T-helper 17 cell (primary cell): ENCODE data around the gene MUS81. TPM values are rescaled to one million over a fixed set of nuclear protein-coding genes. Genes with fewer than 3 reads are reported as not detected.
"Not testable (repeated sequence)": the region's sequence is repeated elsewhere in the genome, so short reads cannot be mapped to it uniquely, and the experiment has no call there.

ENCODE experiments used
- ATAC-seq: fragments of 150-1000 bp; cut with Tn5 transposase; 2 replicates; pipeline ENCODE4 v1.10.0; 2021; ENCODE audit warnings: mild to moderate bottlenecking, moderate library complexity
- DNase-seq, 3 donors: peaks; one replicate each; pipeline versions ENCODE4 v3.0.0 to v3.0.0-alpha.2; 2020 to 2021
- H3K9me3 ChIP-seq: one replicate; pipeline ENCODE4 v1.7.0; 2013; ENCODE audit warnings: low read length, mild to moderate bottlenecking; ENCODE audit not compliant: control insufficient read depth, poor library complexity, severe bottlenecking
- H3K27ac Mint-ChIP-seq: one replicate; pipeline ENCODE4 v1.8.0; 2022; ENCODE audit warnings: mild to moderate bottlenecking, moderate library complexity, mixed read lengths
- H3K27me3 Mint-ChIP-seq: one replicate; pipeline ENCODE4 v1.8.0; 2022; ENCODE audit warnings: mixed read lengths
- H3K36me3 Mint-ChIP-seq: one replicate; pipeline ENCODE4 v1.8.0; 2022; ENCODE audit warnings: low read depth, mixed read lengths
- H3K4me1 Mint-ChIP-seq: one replicate; pipeline ENCODE4 v1.8.0; 2022; ENCODE audit warnings: mild to moderate bottlenecking, mixed read lengths
- H3K4me3 Mint-ChIP-seq: one replicate; pipeline ENCODE4 v1.8.0; 2022; ENCODE audit warnings: mild to moderate bottlenecking, moderate library complexity, mixed read lengths
- total RNA-seq, 4 donors: library from RNA in 2 of 4; stranded (reverse) in 2 of 4; gene quantifications; one replicate each; pipeline ENCODE4 v1.2.3 and lab custom pipeline; 2022 to 2026

Gene MUS81
- total RNA-seq, 2 donors from 2014 or later: 44.9 to 55.0 TPM

DNA sequence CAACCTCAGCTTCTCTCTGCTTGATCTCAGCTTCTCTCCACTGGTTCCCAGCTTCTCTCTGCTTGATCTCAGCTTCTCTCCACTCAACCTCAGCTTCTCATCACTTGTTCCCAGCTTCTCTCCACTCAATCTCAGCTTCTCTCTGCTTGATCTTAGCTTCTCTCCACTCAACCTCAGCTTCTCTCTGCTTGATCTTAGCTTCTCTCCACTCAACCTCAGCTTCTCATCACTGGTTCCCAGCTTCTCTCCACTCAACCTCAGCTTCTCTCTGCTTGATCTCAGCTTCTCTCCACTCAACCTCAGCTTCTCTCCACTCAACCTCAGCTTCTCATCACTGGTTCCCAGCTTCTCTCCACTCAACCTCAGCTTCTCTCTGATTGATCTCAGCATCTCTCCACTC, 28.0 kb upstream of the MUS81 start:
- H3K4me3 Mint-ChIP-seq: peak overlapping the region; percentile 3
- H3K36me3 Mint-ChIP-seq, H3K9me3 ChIP-seq, ATAC-seq, DNase-seq, H3K27me3 Mint-ChIP-seq, H3K27ac Mint-ChIP-seq: not testable (repeated sequence)
- H3K4me1 Mint-ChIP-seq: peaks cover 11% of the 10 kb centered on the region

DNA sequence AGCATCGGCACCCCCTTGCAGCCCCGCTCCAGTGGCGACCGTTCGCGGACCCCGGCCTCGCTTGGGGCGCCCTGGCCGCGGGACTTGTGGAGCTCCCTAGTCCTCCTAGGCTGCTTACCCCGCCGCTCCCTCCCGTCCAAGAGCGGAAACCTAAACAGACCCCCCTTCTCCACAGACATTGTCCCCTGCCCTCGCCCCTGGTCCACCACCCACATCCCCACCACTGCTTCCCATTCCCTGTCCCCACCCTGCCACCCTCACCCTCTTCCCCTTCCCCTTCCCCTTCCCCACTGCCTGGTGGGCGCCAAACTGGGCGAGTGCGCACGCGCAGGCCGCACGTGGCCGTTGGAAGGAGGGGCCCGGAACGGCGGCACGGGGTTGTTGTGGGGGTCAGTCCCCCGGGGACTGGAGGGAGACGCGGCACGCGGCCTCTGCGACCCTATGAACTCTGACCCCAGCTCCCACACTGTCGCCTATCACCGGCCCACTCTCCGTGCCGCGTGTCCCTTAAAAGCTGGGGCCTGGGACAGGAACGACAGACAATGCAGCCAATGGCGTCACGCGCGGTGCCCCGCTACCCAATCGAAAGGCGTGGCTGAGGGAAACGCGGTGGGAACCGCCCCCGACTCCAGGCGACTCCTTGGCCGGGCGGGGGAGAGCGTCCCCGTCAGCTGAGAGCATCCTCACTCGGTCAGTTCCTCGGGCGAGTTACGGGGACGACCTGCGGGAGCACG, 26.8 kb upstream of the MUS81 start, which contains the start of gene SNX32:
Gene SNX32 (plus strand): TSS at position 667 of the 734 bp plus-strand sequence. CDS start 103 bp downstream, outside the sequence.
- H3K36me3 Mint-ChIP-seq: peaks cover 2% of the 10 kb centered on the region
- peaks cover 4% of the 10 kb centered on the region for H3K27me3 Mint-ChIP-seq
- H3K4me1 Mint-ChIP-seq: peaks cover 11% of the 10 kb centered on the region
- no peak within 1 kb of the TSS for H3K27ac Mint-ChIP-seq
- DNase-seq: peak; percentile 85 to 91 (median 86)
- no peaks in the 10 kb centered on the region for H3K9me3 ChIP-seq
- H3K4me3 Mint-ChIP-seq: no peak within 1 kb of the TSS
- ATAC-seq: peak; percentile 100

DNA sequence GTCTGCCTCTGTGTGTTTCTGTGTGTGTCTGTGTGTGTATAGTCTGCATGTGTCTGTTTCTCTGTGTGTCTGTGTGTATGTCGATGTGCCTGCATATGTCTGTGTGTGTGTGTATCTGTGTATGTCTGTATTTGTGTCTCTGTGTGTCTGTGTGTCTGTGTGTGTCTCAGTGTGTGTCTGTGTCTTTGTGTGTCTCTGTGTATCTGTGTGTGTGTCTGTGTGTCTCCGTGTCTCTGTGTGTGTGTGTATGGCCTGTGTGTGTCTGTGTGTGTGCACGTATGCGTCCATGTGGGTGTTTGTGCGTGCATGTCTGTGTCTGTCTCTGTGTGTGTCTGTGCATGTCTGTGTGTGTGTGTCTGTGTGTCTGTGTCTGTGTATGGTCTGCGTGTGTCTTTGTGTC, 26.0 kb upstream of the MUS81 start:
- peaks cover 2% of the 10 kb centered on the region for H3K36me3 Mint-ChIP-seq
- peaks cover 4% of the 10 kb centered on the region for H3K27me3 Mint-ChIP-seq
- ATAC-seq: no peak
- no peaks in the 10 kb centered on the region for H3K9me3 ChIP-seq
- peaks cover 11% of the 10 kb centered on the region for H3K4me1 Mint-ChIP-seq
- H3K4me3 Mint-ChIP-seq: no peak overlapping the region
- DNase-seq: no peak
- no peak overlapping the region for H3K27ac Mint-ChIP-seq

DNA sequence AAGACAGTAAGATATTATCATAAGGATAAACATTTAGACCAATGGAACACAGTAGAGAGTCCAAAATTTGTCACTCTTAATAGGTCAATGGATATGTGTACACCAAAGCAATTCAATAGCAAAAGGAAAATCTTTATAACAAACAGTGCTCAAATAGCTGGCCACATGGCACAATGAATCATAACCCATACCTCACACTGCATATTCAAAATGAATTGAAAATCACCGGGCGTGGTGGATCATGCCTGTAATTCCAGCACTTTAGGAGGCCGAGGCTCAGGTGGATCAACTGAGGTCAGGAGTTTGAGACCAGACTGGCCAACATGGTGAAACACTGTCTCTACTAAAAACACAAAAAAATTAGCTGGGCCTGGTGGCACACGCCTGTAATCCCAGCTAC, 18.1 kb upstream of the MUS81 start:
- no peak for ATAC-seq

DNA sequence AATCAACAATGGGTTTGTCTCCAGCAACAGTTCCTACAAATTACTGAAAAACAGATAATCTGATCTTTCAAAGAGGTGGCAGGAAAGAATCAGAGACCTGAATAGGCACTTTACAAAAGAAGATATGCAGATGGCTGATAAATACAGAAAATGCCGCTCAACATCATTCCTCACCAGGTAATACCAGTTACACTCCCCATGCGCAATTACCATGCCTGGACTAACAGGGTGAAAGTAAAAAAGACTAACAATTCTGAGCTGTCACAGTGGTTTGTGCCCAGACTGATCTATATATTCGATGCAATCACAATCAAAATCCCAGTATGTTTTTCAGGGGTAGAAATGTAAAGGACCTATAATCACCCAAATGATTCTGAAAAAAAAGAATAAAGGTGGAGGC, 16.4 kb upstream of the MUS81 start:
- ATAC-seq (no peak), DNase-seq (no peak)
- no peak overlapping the region for H3K27ac Mint-ChIP-seq
- H3K9me3 ChIP-seq: no peaks in the 10 kb centered on the region
- H3K4me3 Mint-ChIP-seq: no peak overlapping the region
- no peaks in the 10 kb centered on the region for H3K27me3 Mint-ChIP-seq
- H3K36me3 Mint-ChIP-seq: no peaks in the 10 kb centered on the region
- peaks cover 3% of the 10 kb centered on the region for H3K4me1 Mint-ChIP-seq

More for the DNA sequence above, 18.1 kb upstream of the MUS81 start:
- Mint-ChIP-seq H3K4me3 (no peak overlapping the region), H3K27me3 (no peaks in the 10 kb centered on the region), H3K36me3 (no peaks in the 10 kb centered on the region), H3K4me1 (no peaks in the 10 kb centered on the region), H3K27ac (no peak overlapping the region)
- no peak for DNase-seq
- H3K9me3 ChIP-seq: no peaks in the 10 kb centered on the region

DNA sequence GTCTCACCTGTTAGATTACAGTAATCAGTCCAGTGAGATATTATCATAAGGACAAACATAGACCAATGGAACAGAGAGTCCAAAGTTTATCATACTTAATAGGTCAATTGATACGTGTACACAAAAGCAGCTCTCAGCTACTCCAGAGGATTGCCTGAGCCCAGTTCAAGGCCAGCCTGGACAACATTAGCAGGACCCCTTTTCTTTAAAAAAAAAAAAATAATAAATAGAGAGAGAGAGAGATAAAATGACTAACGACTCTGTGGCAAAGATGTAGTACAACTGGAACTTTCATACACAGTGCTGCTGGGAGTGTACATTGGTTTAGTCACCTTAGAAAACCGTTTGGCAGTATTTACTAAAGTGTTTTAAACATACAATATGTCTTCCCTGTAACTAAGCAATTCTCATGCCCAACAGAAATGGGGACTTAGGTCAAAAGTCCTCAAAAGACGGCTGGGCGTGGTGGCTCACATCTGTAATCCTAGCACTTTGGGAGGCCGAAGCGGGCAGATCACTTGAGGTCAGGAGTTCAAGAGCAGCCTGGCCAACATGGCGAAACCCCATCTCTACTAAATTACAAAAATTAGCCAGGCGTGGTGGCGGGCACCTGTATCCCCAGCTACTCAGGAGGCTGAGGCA, 15.9 kb upstream of the MUS81 start:
- no peak for ATAC-seq
- DNase-seq: no peak
- Mint-ChIP-seq H3K4me1 (peaks cover 3% of the 10 kb centered on the region), H3K27me3 (no peaks in the 10 kb centered on the region), H3K27ac (no peak overlapping the region), H3K4me3 (no peak overlapping the region), H3K36me3 (no peaks in the 10 kb centered on the region)
- no peaks in the 10 kb centered on the region for H3K9me3 ChIP-seq

DNA sequence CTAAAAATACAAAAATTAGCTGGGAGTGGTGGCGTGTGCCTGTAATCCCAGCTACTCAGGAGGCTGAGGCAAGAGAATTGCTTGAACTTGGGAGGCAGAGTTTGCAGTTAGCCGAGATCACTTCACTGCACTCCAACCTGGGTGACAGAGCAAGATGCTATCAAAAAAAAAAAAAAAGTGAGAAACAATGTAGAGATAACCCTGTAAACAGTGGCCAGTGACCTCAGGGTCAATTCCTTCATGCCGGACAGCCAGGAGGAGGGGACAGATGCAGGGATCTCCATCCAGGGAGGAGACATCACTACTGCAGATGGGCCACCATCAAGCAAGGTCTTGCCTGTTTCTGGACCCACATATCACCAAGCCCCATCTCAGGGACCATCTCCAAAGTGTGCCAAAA, 12.5 kb upstream of the MUS81 start:
- no peak overlapping the region for H3K27ac Mint-ChIP-seq
- H3K36me3 Mint-ChIP-seq: no peaks in the 10 kb centered on the region
- ATAC-seq (no peak), DNase-seq (no peak)
- peaks cover 5% of the 10 kb centered on the region for H3K4me1 Mint-ChIP-seq
- H3K4me3 Mint-ChIP-seq: no peak overlapping the region
- H3K9me3 ChIP-seq: no peaks in the 10 kb centered on the region
- H3K27me3 Mint-ChIP-seq: no peaks in the 10 kb centered on the region

DNA sequence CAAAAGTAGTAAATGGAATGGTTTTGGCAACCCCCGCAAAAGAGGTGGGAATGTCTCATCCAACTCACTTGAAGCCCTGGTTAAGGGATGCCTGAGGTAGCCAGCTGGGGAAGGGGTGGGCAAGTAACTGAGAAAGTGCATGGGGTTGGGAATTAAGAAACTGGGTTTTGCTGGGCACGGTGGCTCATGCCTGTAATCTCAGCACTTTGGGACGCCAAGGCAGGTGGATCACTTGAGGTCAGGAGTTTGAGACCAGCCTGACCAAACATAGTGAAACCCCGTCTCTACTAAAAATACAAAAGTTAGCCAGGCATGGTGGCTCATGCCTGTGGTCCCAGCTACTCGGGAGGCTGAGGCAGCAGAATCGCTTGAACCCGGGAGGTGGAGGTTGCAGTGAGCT, 11.5 kb upstream of the MUS81 start:
- H3K36me3 Mint-ChIP-seq, DNase-seq, H3K4me3 Mint-ChIP-seq, H3K27me3 Mint-ChIP-seq, ATAC-seq, H3K4me1 Mint-ChIP-seq, H3K9me3 ChIP-seq: not testable (repeated sequence)
- peak overlapping the region; percentile 49 for H3K27ac Mint-ChIP-seq

DNA sequence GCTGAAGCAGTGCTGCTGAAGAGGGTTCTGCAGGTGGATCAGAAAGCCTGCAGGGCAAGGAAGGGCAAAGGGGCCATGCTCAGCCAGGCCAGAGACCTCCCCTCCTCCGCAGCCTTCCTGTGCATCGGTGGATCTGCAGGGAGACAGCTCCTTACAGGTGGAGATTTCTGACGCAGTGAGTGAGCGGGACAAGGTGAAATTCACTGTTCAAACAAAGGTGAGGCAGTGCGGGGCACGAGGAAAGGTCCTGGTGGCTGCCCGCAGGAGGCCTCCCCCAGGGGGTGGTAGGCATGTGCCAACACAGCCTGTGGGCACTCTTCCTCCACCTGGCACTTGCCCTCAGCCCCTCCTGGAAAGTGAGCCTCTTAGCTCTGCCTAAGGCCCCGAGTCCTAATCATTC, 10.9 kb upstream of the MUS81 start:
- peaks cover 11% of the 10 kb centered on the region for H3K4me1 Mint-ChIP-seq
- H3K27ac Mint-ChIP-seq: peak overlapping the region; percentile 68
- H3K27me3 Mint-ChIP-seq: no peaks in the 10 kb centered on the region
- H3K9me3 ChIP-seq: no peaks in the 10 kb centered on the region
- H3K4me3 Mint-ChIP-seq: no peak overlapping the region
- H3K36me3 Mint-ChIP-seq: no peaks in the 10 kb centered on the region
- DNase-seq (no peak), ATAC-seq (no peak)

DNA sequence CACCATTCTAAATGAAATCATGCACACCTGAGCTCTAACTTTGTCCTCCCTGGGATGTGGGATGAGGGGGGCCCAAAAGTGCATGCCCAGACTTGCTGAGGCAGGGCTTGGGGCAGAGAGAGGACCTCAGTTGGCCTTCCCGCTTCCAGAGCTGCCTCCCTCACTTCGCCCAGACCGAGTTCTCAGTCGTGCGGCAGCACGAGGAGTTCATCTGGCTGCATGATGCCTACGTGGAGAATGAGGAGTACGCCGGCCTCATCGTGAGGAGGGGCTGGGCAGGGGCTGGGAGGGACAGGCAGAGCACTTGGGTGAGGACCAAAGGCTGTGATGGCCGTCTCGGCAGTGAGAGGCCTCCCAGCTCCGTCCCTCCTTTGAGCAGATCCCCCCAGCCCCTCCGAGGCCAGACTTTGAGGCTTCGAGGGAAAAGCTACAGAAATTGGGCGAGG, 10.4 kb upstream of the MUS81 start:
- DNase-seq (no peak), ATAC-seq (no peak)
- Mint-ChIP-seq H3K4me1 (peaks cover 15% of the 10 kb centered on the region), H3K36me3 (peaks cover 2% of the 10 kb centered on the region), H3K27me3 (no peaks in the 10 kb centered on the region), H3K4me3 (no peak overlapping the region), H3K27ac (peak overlapping the region; percentile 68)
- H3K9me3 ChIP-seq: no peaks in the 10 kb centered on the region

DNA sequence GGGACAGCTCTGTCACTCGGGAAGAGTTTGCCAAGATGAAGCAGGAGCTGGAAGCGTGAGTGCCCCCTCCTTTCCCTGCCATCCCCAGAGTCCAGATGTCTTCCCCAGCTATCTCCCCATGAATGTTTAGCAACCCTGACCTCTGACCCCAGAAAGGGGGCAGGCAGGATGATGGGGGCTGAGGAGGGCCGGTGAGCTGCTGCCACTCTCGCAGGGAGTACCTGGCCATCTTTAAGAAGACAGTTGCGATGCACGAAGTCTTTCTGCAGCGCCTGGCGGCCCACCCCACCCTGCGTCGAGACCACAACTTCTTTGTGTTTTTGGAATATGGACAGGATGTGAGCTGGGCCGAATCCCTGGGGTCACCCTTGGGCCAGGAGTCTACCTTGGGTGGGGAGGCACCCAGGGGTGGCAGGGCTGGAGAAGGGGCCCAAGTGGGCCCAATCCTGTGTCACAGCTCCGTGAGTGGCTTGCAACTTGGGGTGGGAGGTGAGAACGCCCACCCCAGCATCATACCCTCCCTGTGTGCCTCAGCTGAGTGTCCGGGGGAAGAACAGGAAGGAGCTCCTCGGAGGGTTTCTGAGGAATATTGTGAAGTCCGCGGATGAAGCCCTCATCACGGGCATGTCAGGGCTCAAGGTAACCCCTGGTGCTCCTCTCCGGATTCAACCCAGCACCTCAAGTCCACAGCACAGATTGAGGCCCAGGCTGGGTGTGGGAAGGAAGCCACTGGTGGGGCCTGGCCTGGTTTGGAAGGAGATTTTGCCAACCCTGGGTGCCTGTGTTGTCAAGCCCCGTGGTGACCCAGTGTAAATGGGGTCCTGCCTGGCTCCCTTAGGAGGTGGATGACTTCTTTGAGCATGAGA, 9.8 kb upstream of the MUS81 start:
- ATAC-seq (no peak), DNase-seq (peak in 1 of 3 donors; percentile 7)
- Mint-ChIP-seq H3K4me1 (peaks cover 17% of the 10 kb centered on the region), H3K4me3 (no peak overlapping the region), H3K27ac (peak overlapping the region; percentile 68), H3K27me3 (no peaks in the 10 kb centered on the region), H3K36me3 (peaks cover 3% of the 10 kb centered on the region)
- H3K9me3 ChIP-seq: no peaks in the 10 kb centered on the region

DNA sequence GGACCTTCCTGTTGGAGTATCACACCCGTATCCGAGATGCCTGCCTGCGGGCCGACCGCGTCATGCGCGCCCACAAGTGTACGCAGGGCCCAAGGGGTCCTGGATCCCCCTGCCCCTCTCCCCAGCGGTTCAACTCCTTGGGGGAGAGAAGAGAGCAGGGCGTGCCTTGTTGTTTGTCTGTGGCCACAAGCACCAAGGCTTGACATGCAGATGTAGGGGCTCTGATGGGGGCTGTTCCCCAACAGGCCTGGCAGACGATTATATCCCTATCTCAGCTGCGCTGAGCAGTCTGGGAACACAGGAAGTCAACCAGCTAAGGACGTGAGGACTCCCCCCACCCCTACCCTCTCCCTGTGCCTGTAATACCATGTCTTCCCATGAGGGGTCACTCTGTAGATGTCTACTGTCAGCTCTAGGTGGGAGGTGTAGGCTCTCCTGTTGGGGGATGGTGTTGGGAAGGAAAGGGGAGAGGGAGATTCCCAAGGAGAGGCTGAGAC, 9.1 kb upstream of the MUS81 start:
- ATAC-seq (no peak), DNase-seq (no peak)
- H3K4me3 Mint-ChIP-seq: no peak overlapping the region
- H3K27ac Mint-ChIP-seq: no peak overlapping the region
- H3K27me3 Mint-ChIP-seq: no peaks in the 10 kb centered on the region
- H3K4me1 Mint-ChIP-seq: peaks cover 20% of the 10 kb centered on the region
- no peaks in the 10 kb centered on the region for H3K9me3 ChIP-seq
- peaks cover 3% of the 10 kb centered on the region for H3K36me3 Mint-ChIP-seq
